ENCODE data around the gene DIO3. TPM values are rescaled to one million over a fixed set of nuclear protein-coding genes. Genes with fewer than 3 reads are reported as not detected.

Gene DIO3
- total RNA-seq, 4 donors from 2014 or later = 2.1 to 6.4 (median 5.6) TPM

GRCh38 chr14:101567252-101567651 lies 6.0 kb downstream of the DIO3 start:
- no peak for TF ChIP-seq CTCF (IDR thresholded peaks at IDR 0.05; ENCODE audit: low read depth)

- no peak for TF ChIP-seq CTCF (IDR thresholded peaks at IDR 0.05; ENCODE audit: low read depth)
These were observed 9.7 kb downstream of the DIO3 start for GRCh38 chr14:101571004-101571403.

GRCh38 chr14:101573289-101573688 lies 12.0 kb downstream of the DIO3 start:
- TF ChIP-seq CTCF (IDR thresholded peaks at IDR 0.05; ENCODE audit: low read depth) = no peak

- TF ChIP-seq CTCF (IDR thresholded peaks at IDR 0.05; ENCODE audit: low read depth) = no peak
These were observed 14.3 kb downstream of the DIO3 start for GRCh38 chr14:101575581-101575980.

GRCh38 chr14:101577221-101577909 lies 16.1 kb downstream of the DIO3 start:
- no peak for TF ChIP-seq CTCF (IDR thresholded peaks at IDR 0.05; ENCODE audit: low read depth)

GRCh38 chr14:101578489-101578888 lies 17.2 kb downstream of the DIO3 start:
- TF ChIP-seq CTCF (IDR thresholded peaks at IDR 0.05; ENCODE audit: low read depth) = no peak

- no peak for TF ChIP-seq CTCF (IDR thresholded peaks at IDR 0.05; ENCODE audit: low read depth)
These were observed 18.2 kb downstream of the DIO3 start for GRCh38 chr14:101579372-101580080.
